NT2/D1 (cell line): ENCODE results near the gene BBX.

ENCODE experiments used
- DNase-seq: peaks from one replicate; pipeline ENCODE4 v3.0.0-alpha.2; 2011; ENCODE audit warnings: low read depth, low spot score
- H3K27me3 ChIP-seq: 2 replicates; pipeline ENCODE4 v1.6.0; 2011; ENCODE audit warnings: mild to moderate bottlenecking; ENCODE audit not compliant: insufficient read length, insufficient read depth
- H3K36me3 ChIP-seq: 2 replicates; pipeline ENCODE4 v1.6.1; 2011; ENCODE audit warnings: mild to moderate bottlenecking, low read length, mixed read lengths; ENCODE audit not compliant: insufficient read depth, insufficient read length
- H3K4me1 ChIP-seq: 2 replicates; pipeline ENCODE4 v1.5.1; 2011; ENCODE audit not compliant: insufficient read depth, insufficient read length
- H3K4me3 ChIP-seq: 2 replicates; pipeline ENCODE4 v1.5.1; 2011; ENCODE audit warnings: low read depth; ENCODE audit not compliant: insufficient read length
- H3K9ac ChIP-seq: 2 replicates; pipeline ENCODE4 v1.6.0; 2011; ENCODE audit warnings: low read depth; ENCODE audit not compliant: insufficient read length
- H3K9me3 ChIP-seq: 2 replicates; pipeline ENCODE4 v1.5.1; 2011; ENCODE audit warnings: mild to moderate bottlenecking, low read length; ENCODE audit not compliant: insufficient read depth
- SUZ12 ChIP-seq: IDR thresholded peaks from 2 replicates; pipeline ENCODE4 v1.6.1; 2011; ENCODE audit not compliant: insufficient read length, insufficient read depth; ENCODE audit errors: extremely low read depth
- YY1 ChIP-seq: IDR thresholded peaks from 2 replicates; pipeline ENCODE4 v1.6.1; 2011; ENCODE audit not compliant: insufficient read length, insufficient read depth
- ZNF274 ChIP-seq: IDR thresholded peaks from 2 replicates; pipeline ENCODE4 v1.6.1; 2011; ENCODE audit warnings: mild to moderate bottlenecking, low read depth, low read length

BBX gene

DNA sequence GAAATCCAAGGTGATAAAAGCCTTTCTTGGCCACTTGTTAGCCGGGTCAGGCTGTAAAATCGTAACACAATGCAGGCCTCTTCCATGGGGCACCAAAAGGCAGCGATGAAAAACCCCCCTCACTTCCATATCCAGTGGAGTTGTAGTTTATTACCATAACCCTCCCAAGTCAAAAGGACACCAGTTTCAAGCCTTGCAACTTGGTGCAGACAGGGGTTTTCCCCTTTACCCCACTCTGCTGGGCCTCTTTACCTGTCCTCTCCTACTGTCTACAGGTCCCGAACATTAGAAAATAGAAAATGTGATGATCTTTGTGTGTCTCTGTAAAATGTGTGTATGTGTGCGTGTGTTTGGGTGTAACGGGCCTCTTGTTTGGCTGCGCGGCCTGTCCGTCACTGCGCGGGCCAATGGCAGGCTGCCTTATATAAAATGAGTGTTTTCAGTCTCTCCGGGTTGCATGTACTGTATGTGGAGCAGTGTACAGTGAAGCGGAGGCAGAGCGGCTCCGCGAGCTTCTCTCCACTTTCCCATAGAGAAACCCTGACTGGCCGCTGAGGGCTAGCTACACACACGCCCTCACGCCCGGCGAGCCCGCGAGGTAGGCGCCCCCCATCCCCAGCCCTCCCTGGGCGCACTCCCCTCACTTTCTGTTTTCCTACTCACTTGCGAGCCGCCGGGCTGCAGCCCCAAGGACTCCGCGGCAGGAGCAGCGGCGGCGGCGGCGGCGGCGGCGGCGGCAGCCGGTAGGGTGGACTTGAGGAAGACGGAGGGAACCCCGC lies at the start of gene BBX:
Gene BBX (plus strand): TSS at position 453 of the 779 bp plus-strand sequence. CDS start 187,499 bp downstream, outside the sequence.
- TF ChIP-seq YY1 (no peak), ZNF274 (no peak), SUZ12 (no peak)
- H3K9ac ChIP-seq, result peak within 1 kb of the TSS; percentile 81
- peaks cover 7% of the 10 kb centered on the region for H3K36me3 ChIP-seq
- peaks cover 17% of the 10 kb centered on the region for H3K27me3 ChIP-seq
- no peaks in the 10 kb centered on the region for H3K9me3 ChIP-seq
- peak within 1 kb of the TSS; percentile 75 for H3K4me3 ChIP-seq
- DNase-seq, result peak; percentile 81
- H3K4me1 ChIP-seq, result no peaks in the 10 kb centered on the region

DNA sequence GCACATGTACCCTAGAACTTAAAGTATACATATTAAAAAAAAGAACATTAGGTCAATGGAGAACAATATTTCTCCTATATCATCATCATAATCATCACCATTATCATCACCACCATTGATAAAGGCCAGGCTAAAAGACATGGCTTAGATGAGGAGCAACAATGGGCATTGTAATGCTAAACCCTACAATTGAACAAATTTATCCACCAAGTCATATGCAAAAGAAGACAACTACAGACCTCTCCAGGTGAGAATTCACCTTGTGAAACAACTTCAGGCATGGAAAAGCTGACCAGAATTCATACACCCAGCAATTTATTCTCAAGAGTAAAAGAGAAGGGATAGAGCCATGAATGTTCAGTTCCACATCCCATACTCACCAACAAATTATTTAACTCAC lies 46.3 kb upstream of the BBX start:
- H3K4me1 ChIP-seq, result no peaks in the 10 kb centered on the region
- no peaks in the 10 kb centered on the region for H3K9me3 ChIP-seq
- no peak for DNase-seq
- TF ChIP-seq SUZ12, result no peak
- no peak for TF ChIP-seq ZNF274
- no peak for TF ChIP-seq YY1
- H3K36me3 ChIP-seq, result no peaks in the 10 kb centered on the region
- no peak overlapping the region for H3K9ac ChIP-seq
- no peak overlapping the region for H3K4me3 ChIP-seq
- H3K27me3 ChIP-seq, result no peaks in the 10 kb centered on the region

GRCh38 chr3:107487490-107487889 lies 35.3 kb upstream of the BBX start:
- H3K9me3 ChIP-seq, result no peaks in the 10 kb centered on the region; the same call in 1 of the 2 replicates
- no peak overlapping the region for H3K4me3 ChIP-seq
- no peak for DNase-seq
- H3K4me1 ChIP-seq, result no peaks in the 10 kb centered on the region
- no peak overlapping the region for H3K9ac ChIP-seq
- H3K36me3 ChIP-seq, result no peaks in the 10 kb centered on the region
- TF ChIP-seq ZNF274, result no peak
- no peak for TF ChIP-seq SUZ12
- TF ChIP-seq YY1, result no peak
- H3K27me3 ChIP-seq, result no peaks in the 10 kb centered on the region

GRCh38 chr3:107488942-107489341 lies 33.8 kb upstream of the BBX start:
- TF ChIP-seq YY1 (no peak), SUZ12 (no peak), ZNF274 (no peak)
- H3K27me3 ChIP-seq, result no peaks in the 10 kb centered on the region
- H3K4me3 ChIP-seq, result no peak overlapping the region
- no peak overlapping the region for H3K9ac ChIP-seq
- H3K9me3 ChIP-seq, result no peaks in the 10 kb centered on the region; the same call in 1 of the 2 replicates
- H3K36me3 ChIP-seq, result no peaks in the 10 kb centered on the region
- H3K4me1 ChIP-seq, result peaks cover 2% of the 10 kb centered on the region
- no peak for DNase-seq

- Histone ChIP-seq H3K9me3 (no peaks in the 10 kb centered on the region; the same call in 1 of the 2 replicates), H3K9ac (no peak overlapping the region), H3K36me3 (no peaks in the 10 kb centered on the region), H3K27me3 (no peaks in the 10 kb centered on the region), H3K4me3 (no peak overlapping the region), H3K4me1 (peaks cover 2% of the 10 kb centered on the region)
- DNase-seq, result no peak
- TF ChIP-seq ZNF274 (no peak), YY1 (no peak), SUZ12 (no peak)
Observed at GRCh38 chr3:107493134-107493533, 29.6 kb upstream of the BBX start.

DNA sequence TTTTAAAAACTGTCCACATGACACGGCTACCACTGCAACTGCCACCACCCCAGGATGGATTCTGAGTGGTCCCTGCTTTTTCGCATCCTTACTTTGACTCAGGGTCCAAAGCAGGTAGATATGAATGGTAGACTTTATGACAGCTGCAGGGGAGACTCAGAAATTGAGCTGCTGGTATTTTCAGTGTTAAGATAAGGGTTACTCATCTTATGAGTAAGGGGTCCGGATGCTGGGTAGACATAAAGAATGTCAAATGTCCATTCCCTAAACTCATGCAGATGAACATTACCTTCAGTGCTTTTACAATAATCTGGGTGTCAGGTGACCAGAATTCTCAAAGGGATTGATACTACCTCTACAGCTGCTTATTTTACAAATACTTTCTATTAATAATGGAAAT lies 25.9 kb upstream of the BBX start:
- DNase-seq, result no peak
- no peak overlapping the region for H3K4me3 ChIP-seq
- no peaks in the 10 kb centered on the region for H3K9me3 ChIP-seq
- TF ChIP-seq YY1, result no peak
- no peak overlapping the region for H3K9ac ChIP-seq
- no peaks in the 10 kb centered on the region for H3K36me3 ChIP-seq
- peaks cover 2% of the 10 kb centered on the region for H3K4me1 ChIP-seq
- no peaks in the 10 kb centered on the region for H3K27me3 ChIP-seq

- no peak overlapping the region for H3K4me3 ChIP-seq
- DNase-seq, result no peak
- no peaks in the 10 kb centered on the region for H3K27me3 ChIP-seq
- TF ChIP-seq SUZ12, result no peak
- TF ChIP-seq ZNF274, result no peak
- TF ChIP-seq YY1, result no peak
- H3K36me3 ChIP-seq, result no peaks in the 10 kb centered on the region
- H3K4me1 ChIP-seq, result no peaks in the 10 kb centered on the region
- H3K9ac ChIP-seq, result no peak overlapping the region
- H3K9me3 ChIP-seq, result no peaks in the 10 kb centered on the region
Observed at GRCh38 chr3:107498646-107499045, 24.1 kb upstream of the BBX start.
